GM13977 (cell line): ENCODE measurements around the gene SCYL1.

Experiments used
- DNase-seq: peaks from one replicate; pipeline ENCODE4 v3.0.0; 2012; ENCODE audit warnings: low spot score
- CTCF ChIP-seq: IDR thresholded peaks from 2 replicates; pipeline ENCODE4 v1.5.1; 2012; ENCODE audit warnings: mild to moderate bottlenecking, control low read depth; ENCODE audit not compliant: insufficient read depth; ENCODE audit errors: extremely low read depth, missing control alignments
- in situ Hi-C: fragments of 300-500 bp; cut with MboI; formaldehyde crosslinking; loops from one replicate; pipeline ENCODE4 v1.12.0; 2022; ENCODE audit warnings: low sequenced_read_pairs, low pct_unique_long_range_greater_than_20kb, mixed read lengths, inconsistent platforms; ENCODE audit not compliant: unreplicated experiment

Gene SCYL1

GRCh38 chr11:65565624-65566453 lies 41.0 kb downstream of the SCYL1 start:
- in situ Hi-C loops = no loop called here
- TF ChIP-seq CTCF = no peak
- DNase-seq = no peak

DNA sequence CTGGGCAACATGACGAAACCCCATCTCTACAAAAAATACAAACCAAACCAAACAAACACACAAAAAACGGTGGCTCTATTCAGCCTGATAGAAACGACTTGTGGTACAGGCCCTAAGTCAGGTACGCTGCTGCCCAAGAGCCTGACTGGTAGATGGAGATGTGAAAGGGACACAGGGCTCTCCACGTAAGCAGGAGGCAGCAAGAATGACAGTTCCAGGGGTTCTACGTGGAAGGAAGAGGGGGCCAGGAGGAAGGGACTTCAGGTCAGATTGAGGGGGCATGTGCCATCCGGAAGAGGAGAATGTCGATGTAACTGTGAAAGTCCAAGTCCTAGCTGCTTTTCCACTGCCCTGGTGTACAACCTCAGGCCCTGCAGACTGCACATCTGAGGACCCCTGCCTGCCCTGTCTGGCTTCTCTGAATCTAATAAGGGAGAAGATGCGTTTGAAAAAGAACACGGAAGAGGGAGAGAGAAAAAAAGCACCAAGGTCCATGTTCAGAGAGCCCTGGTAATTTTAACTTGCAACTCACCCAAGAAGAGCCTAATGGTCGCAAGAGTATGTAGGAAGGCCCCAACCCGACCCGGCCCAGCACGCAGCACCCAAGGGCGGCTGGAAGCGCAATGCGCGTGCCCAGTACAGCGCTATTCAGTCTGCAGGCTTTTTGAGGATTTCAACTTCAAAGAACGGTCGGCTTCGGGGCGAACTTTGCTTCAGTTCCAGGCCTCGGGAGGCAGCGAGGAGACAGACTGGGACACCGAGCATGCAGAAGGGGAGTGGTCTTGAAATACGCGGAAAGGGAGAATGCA lies 44.5 kb downstream of the SCYL1 start:
- peak; percentile 64 for DNase-seq
- no peak for TF ChIP-seq CTCF
- in situ Hi-C loops = no loop called here

- peak; percentile 65 for TF ChIP-seq CTCF
- peak; percentile 97 for DNase-seq
- in situ Hi-C loops = no loop called here
Measured at GRCh38 chr11:65569973-65570918, 45.4 kb downstream of the SCYL1 start, which contains the start of gene ZNRD2. Gene ZNRD2 (plus strand): TSS chr11:65570477. CDS start chr11:65570492, 15 bp downstream.

DNA sequence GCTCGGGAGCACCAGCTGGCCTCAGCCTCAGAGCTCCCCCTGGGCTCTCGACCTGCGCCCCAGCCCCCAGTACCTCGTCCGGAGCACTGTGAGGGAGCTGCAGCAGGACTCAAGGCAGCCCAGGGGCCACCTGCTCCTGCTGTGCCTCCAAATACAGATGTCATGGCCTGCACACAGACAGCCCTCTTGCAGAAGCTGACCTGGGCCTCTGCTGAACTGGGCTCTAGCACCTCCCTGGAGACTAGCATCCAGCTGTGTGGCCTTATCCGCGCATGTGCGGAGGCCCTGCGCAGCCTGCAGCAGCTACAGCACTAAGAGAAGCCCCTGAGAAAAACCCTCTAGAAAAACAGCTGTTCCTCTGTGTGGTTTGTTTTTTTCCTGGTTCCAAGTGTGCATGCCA lies 46.5 kb downstream of the SCYL1 start:
- DNase-seq = no peak
- in situ Hi-C loops = no loop called here
- no peak for TF ChIP-seq CTCF

DNA sequence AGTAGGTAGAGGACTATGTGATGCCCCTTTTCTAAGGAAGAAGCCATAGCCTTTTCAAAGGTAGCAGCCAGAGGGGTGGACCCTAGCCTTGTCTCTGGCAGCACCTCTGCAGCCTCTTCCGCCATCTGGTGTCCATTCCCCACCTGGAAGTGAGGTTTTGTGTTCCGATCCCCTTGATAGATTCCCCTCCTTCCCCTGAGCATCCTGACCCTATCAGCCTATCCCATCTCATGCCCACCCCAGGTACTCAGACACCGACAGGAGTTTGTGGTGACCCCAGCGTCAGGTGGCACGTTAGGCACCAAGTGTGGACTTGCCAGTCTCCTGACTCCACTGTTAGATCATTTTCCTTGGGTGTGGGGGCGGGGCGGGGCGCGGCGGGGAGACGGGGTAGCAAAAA lies 47.1 kb downstream of the SCYL1 start:
- no peak for DNase-seq
- in situ Hi-C loops = no loop called here
- peak; percentile 19 for TF ChIP-seq CTCF
